CD4-positive, alpha-beta T cell treated with Interleukin-6 for 4 hours (primary cell): ENCODE data around the gene SLC38A10.

Experiments
- DNase-seq: peaks from one replicate; pipeline ENCODE4 v3.0.0-alpha.2; 2020; ENCODE audit warnings: mixed read lengths

Gene SLC38A10

GRCh38 chr17:81295031-81295675 is at the start of gene SLC38A10:
Gene SLC38A10, minus strand, starts transcription at chr17:81295307. Its CDS starts 386 bp downstream, at chr17:81294921.
- DNase-seq, result peak; percentile 93

- no peak for DNase-seq
Observed at GRCh38 chr17:81342269-81343070, 47.4 kb upstream of the SLC38A10 start.

GRCh38 chr17:81341516-81342268 is 46.6 kb upstream of the SLC38A10 start:
- no peak for DNase-seq

GRCh38 chr17:81340607-81341515 is 45.8 kb upstream of the SLC38A10 start:
- no peak for DNase-seq

- DNase-seq, result no peak
Observed at GRCh38 chr17:81339534-81340296, 44.6 kb upstream of the SLC38A10 start.

- no peak for DNase-seq
Observed at GRCh38 chr17:81339191-81339533, 44.1 kb upstream of the SLC38A10 start.

GRCh38 chr17:81338274-81339190 is 43.4 kb upstream of the SLC38A10 start:
- DNase-seq, result no peak

- no peak for DNase-seq
Observed at GRCh38 chr17:81337476-81337879, 42.4 kb upstream of the SLC38A10 start.

- DNase-seq, result no peak
Observed at GRCh38 chr17:81336930-81337325, 41.8 kb upstream of the SLC38A10 start.

GRCh38 chr17:81336296-81336929 is 41.3 kb upstream of the SLC38A10 start:
- DNase-seq, result no peak

GRCh38 chr17:81335773-81336157 is 40.7 kb upstream of the SLC38A10 start:
- no peak for DNase-seq

GRCh38 chr17:81334987-81335772 is 40.1 kb upstream of the SLC38A10 start:
- DNase-seq, result no peak

GRCh38 chr17:81334391-81334901 is 39.3 kb upstream of the SLC38A10 start:
- no peak for DNase-seq

- DNase-seq, result no peak
Observed at GRCh38 chr17:81333616-81334368, 38.7 kb upstream of the SLC38A10 start.

GRCh38 chr17:81332914-81333528 is 37.9 kb upstream of the SLC38A10 start:
- no peak for DNase-seq

- DNase-seq, result no peak
Observed at GRCh38 chr17:81332118-81332834, 37.2 kb upstream of the SLC38A10 start.

GRCh38 chr17:81331527-81332043 is 36.5 kb upstream of the SLC38A10 start:
- no peak for DNase-seq
